ENCODE data around the gene MLC1.
A peak's percentile ranks its signal among the peaks of the same experiment; 100 is the strongest.

MLC1 gene

DNA sequence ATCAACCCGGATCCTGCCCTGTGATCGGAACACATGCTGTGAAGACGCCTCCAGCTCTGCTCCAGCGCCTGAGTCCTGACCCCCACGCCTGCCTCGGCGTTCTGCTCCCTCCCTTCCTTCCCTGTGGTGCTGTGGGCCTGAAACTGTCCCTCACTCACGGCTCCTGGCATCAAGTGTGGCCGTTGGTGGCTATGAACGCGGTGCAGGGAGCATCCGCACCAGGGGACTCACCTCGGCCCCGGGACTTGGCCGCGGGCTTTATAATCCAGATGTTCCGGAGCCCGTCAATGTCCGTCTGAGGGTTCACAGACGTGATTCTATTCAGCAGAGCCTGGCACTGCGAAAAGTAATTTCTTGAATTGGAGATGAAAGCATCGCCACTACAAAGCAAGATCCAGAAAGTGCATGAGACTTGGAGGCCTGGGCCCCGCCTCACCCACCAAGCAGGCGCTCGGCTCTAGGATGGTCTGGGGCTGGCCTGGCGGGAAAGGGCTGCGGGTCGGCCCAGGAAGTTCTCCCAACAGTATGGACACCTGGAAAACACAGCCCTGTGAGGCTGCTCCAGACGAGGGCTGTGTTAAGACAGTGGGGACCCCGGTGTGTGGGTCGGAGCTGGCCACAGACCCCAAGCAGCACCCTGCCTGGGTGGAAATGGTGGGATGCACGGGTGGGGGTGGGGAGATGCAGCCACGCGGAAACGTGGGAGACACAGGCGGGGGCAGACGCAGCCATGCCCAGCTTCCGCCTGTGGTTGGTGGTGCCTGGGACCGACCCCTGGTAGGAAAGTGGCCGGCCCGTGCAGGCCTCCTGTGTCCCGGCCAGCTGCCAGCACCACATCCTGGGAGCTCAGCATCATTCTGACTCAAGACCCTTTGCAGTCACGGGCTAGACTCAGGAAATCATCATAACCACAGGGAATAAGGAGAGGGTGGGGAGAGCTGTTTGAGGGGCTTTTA, 50.8 kb downstream of the MLC1 start:
- DNase-seq: no peak

DNA sequence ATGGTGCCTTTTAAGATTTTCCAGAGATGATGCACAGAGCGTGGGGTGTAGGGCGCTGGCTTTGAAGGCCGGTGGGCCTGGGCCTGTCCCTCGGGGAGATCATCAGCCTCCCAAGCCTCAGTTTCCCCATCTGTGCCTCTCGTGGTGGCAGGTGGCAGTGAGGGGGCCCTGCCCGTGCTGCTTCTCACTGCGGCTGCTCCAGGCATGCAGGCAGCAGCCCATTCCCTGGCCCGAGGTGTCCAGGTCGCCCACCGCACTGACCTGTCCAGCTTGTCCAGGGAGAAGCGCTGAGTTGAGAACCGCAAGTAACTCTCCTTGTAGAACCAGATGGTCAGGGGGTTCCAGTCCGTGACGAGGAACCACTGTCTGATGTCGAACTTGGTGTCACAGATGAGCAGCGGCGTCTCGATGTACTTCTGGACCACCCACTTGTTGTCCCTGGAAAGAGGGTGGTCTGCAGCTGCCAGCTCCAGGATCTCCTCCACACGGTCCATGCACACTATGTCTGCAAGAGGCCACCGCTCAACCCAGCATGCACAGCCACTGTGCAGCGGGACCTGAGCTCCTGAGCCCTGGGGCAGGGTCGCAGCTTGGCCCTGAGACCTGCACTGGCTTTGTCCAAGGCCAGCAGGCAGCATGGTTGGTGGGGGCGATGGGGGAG, 52.2 kb downstream of the MLC1 start:
- no peak for DNase-seq

DNA sequence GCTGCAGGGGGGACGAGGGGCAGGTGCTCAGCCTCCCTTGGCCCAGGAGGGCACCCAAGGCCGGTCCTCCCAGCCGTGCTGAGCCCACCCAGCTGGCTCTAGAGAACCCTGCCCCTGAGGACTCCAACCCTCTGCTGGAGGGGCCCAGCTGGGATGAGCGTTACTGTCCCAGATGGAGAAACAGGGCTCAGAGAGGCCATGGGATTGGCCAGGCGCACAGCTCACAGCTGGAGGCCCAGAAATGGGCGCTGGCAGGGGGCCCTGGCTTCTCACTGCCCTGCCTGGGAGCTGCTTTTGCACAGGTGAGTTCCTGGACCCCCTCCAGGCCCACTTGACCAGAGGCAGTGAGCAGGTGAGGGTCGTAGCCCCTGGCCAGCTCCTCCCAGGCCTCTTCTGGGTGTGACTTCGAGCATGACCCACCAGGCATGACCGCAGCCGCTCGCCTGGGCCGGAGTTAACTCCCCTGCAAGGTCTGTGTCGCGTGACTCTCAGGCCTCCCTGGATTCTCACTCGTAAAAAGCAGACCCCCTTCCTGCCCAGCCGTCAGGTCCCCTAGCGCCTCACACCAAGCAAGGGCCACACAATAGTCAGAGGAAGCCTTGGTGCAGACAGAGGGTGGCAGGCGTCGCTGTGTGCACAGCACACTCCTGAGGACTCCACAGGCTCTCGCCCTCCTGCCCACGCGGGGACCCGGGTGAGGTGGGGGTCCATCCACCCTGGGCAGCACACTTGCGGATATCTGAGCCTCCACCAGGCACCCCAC, 52.9 kb downstream of the MLC1 start:
- no peak for DNase-seq

DNA sequence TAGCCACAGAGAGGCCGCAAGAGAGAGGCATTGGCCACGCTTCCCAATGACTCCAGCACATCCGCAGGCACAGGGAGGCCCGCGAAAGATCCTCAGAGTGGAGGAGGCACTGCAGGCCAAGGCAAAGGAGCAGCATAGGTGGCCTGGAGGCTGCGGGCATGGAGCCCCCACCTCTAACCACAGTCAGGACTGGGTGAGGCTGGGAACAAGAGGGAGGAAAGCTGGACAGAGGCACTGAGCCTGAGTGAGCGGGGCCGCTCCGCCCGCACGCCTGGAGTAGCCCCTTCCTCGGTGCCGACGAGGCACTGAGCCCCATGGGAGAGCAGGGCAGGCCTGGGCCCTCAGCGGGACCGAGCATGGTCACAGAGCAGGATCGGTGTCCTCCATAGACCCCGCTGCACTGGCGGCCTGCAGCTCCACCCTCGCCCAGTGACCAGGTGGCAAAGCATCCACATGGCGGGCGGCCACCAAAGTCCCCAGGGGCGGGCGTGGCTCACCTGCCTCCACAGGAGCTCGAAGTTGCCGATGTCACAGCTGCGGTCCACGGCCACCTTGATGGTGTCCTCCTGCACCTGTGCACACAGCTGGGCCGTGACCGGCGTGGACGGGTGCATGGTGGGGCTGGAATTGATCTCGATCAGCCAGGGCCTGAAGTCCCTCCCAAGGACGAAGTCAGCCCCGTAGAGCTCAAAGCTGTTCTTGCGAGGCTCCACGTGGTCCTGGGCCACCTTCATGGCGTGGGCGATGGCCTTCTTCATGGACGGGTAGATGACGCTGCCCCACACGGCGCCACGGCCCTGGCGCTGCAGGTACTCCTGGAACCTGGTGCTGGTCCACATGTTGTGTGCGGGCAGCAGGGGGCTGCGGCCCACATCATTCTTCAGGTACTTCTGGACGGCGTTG, 53.8 kb downstream of the MLC1 start:
- DNase-seq: no peak

DNA sequence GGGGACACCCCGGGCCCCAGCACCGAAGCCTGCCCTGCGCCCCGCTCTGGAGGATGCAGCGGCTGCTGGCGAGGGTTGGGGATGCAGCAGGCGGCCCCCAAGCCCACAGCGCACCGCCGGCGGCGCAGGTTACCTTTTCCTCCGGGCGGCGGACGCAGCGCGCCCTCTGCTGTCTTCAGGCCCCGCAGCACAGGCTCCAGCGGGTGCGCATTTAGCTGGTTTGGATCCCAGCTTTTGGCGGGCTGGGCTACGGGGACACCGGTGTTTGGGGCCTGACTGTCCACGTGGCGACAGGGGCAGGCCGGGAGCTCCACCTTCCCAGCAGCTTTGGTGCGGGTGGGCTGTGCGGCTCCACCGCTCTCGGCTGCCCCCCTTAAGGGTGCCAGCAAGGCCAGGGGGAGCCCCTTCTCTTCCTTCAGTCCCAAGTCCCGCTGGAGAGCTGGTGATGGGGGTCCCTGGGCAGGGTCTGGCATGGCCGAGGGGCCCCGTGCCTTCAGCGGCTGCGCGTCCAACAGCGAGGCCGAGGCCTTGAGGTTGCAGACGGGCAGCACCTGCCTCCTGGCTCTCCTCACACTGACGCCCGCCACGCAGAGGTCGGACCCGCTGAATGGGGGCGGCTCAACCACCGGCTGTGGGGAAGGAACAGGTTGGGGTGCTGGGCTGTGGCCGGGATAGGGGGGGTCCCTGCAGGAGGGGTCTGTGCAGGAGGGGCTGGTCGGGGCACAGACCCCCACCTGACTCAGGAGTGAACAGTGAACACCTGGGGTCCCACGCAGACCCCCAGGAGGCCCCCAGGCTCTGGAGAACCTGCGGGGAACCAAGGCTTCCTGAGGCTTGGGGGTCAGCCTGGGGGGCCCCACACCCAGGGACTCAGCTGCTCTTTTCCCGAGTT, 54.7 kb downstream of the MLC1 start:
- peak; percentile 56 for DNase-seq

DNA sequence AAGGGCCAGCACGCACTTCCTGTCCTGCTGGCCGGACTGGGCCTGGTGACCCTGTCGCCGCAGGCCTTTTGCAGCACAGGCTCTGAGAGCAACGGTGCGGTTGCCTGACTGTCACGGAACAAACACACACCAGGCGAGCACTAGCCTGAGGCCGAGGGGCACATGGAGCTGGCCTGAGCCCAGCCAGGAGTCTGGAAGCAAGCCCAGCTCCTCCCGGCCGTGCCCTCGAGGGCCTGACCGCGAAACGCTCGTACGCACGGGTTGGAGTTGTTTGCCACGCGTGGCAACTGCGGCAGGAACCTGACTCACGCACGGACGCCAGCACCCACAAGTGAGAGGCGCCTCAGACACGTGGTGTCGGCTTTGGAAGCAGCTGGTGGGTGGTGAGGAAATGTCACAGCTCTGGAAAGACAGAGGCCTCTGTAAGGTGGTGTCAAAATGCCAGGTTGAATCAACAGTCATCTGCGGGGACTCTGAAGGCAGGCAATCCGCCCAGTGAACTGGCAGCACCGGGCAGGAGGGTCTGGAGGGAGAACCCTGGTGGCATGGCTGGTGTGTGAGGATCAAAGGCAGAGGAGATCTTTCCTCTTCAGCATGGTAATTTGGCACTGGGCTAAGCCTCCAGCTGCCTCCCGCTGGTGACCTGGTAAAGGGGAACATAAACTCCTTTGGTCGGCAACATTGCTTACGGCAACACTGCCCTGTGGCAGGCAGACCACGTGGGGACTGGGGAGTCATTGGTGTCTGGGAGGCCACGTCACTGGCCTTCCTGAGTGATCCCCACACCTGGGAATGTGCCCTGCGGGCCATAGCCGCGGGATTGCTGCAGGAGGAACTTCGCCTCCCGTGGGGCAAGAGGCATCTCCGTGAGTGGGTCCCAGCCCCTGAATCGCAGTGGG, 57.3 kb downstream of the MLC1 start:
- DNase-seq: no peak

DNA sequence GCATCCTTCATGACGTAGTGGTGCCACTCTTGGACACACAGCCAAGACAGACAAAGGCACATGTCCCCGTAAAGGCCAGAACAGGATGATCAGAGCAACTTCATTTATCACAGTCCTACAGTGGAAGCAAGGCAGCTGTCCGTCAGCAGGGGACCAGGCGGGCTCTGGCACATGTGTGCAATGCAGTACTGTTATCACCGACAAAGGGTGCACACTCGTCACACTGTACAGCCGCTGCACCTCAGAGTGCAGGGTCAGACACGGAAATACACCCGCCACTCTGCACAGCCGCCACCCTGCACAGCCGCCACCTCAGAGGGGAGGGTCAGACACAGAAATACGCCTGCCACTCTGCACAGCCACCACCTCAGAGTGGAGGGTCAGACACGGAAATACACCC, 59.2 kb downstream of the MLC1 start:
- DNase-seq: no peak

DNA sequence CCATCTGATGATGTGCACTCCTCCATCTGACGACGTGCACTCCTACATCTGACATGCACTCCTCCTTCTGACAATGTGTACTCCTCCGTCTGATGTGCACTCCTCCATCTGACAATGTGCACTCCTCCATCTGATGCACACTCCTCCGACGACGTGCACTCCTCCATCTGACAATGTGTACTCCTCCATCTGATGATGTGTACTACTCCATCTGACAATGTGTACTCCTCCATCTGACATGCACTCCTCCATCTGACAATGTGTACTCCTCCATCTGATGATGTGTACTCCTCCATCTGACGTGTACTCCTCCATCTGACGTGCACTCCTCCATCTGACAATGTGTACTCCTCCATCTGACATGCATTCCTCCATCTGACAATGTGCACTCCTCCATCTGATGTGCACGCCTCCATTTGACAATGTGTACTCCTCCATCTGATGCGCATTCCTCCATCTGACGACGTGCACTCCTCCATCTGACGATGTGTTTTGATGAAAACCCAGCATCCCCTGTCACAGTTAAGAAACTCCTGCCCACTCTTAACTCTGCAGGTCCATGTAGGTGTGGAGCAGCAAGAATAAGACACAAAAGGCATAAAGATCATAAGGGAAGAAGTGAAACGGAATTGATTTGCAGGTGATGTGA, 62.9 kb downstream of the MLC1 start:
- DNase-seq: no peak

DNA sequence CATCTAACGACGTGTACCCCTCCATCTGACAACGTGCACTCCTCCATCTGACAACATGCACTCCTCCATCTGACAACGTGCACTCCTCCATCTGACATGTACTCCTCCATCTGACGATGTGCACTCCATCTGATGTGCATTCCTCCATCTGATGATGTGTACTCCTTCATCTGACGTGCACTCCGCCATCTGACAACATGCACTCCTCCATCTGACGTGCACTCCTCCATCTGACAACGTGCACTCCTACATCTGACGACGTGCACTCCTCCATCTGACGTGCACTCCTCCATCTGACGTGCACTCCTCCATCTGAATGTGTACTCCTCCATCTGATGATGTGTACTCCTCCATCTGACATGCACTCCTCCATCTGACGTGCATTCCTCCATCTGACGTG, 64.6 kb downstream of the MLC1 start:
- DNase-seq: no peak

DNA sequence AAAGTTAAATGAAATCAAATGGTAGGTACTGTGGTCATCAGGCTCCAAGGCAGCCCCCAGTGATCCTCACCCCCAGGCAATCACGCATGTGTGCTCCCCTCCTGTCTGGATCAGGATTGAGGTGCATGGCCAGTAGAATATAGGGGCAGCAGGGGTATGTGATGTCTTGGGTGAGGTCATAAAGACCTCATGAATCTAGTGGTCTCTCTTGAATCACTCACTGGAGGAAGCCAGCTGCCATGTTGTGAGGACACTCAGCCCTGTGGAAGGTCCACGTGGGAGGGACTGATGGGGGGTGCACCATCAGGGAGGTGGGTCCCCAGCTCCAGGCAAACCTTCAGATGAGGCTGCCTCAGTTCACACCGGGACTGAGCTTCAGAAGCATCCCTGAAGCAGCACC, 65.9 kb downstream of the MLC1 start:
- DNase-seq: no peak

DNA sequence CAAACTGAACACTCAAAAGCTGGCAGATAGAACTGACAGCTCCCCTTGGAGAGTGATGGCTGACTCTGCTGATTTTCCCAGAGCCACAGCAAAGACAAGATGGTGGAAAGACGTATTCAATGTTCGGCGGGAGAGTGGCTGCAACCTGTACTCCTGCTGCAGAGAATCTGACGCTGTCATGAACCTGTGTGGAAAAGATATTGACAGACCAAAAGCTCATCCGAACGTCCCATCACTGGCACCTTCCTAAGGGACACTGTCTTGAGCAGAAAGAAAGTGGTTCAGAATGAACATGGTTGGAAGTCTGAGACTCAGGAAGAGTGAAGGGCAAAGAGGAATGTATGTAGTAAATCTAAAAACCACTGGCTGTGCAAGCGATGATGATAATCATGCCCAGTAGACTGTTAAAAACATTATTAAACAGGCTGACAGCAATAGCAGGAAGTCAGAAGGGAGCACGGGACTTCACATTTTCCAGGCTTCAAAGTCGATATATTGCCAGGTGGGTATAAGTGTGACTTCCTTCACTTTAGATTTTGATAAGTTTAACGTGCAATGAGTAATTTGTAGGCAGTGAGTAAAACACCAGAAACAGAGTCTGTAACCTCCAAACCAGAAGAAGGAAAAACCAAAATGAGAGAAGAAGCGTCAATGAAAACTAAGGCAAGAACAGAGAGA, 66.5 kb downstream of the MLC1 start:
- DNase-seq: no peak

DNA sequence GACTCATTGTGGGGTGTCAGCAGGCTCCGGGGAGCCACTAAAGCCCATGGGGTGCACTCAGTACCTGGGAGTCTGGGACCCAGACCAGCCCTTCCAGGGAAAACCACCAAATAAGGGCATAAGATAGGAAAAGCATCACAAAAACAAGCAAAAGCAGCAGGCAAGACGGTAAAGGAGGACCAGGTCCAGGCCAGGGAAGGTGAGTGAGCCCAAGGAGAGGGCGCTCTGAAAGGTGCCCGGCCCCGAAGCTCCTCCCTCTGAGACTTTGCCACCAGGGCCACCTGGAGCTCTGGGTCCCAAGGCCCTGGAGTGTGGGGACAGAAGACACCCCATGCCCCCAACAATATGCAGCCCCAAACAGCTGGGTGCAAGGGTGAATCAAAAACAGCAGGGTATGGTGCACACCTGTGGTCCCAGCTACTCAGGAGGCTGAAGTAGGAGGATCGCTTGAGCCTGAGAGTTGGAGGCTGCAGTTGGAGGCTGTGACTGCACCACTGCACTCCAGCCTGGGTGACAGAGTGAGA, 67.5 kb downstream of the MLC1 start:
- DNase-seq: no peak

DNA sequence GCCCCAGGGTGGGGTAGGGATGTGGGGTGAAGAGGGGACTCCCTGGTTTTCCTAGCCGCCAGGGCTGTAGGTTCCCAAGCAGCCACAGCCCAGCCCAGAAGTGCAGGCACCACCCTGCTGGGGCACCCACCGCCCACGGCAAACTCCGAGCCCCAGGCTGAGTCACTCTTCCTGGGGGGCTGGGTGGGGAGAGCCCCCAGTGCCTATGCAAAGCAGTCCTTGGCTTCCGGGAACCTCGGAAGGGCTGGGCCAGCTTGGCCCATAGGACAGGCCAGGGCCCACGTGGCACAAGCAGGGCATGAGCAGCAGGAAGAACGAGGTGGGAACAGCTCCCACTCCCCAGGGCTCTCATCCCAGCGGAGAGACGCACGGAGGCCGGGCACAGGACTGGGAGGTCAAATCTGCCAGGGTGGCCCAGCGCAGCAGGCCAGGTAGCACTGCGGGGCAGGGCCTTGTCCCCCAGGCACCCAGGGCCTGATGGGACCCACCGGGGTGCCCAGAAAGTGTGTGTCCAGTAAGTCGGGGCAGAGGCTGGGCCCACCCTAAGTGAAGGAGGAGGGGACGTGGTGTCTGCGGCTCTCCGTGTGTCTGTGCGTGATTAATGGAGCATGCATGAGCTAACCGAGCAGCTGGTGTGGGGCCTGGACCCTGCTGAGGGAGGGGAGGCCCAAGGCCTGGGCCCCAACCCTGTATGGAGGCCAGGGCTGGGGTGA, 68.1 kb downstream of the MLC1 start:
- peak; percentile 35 for DNase-seq

DNA sequence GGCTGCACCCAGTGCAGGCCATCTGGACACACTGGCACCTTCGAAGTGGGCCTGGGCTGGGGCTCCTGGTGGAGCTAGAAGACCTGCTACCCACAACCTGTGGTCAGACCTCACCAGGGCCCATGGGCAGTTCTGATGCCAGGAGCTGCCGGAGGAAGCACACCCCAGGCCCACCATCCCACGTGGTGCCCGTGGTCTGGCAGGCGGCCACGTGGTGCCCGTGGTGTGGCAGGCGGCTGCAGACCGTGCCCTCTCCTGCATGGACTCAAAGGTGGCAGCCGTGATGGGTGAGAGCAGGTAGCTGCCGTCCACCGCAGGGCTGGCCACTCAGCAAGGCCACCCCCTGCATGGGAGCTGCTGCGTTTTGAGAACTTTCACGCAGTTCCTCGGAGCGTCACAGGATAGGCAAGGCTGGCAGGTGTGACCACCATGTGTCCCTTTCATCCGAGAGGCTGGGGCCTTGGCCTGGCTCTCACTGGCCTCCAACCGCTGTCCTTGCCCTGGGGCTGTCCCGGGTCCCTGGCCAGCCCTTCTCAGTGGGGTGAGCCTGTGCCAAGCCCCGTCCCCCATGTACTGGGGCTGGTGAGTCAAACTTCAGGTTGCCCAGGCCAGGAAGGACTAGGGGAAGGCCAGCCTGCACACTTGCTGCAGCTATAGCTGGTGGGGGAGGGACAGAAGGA, 68.8 kb downstream of the MLC1 start:
- DNase-seq: no peak

DNA sequence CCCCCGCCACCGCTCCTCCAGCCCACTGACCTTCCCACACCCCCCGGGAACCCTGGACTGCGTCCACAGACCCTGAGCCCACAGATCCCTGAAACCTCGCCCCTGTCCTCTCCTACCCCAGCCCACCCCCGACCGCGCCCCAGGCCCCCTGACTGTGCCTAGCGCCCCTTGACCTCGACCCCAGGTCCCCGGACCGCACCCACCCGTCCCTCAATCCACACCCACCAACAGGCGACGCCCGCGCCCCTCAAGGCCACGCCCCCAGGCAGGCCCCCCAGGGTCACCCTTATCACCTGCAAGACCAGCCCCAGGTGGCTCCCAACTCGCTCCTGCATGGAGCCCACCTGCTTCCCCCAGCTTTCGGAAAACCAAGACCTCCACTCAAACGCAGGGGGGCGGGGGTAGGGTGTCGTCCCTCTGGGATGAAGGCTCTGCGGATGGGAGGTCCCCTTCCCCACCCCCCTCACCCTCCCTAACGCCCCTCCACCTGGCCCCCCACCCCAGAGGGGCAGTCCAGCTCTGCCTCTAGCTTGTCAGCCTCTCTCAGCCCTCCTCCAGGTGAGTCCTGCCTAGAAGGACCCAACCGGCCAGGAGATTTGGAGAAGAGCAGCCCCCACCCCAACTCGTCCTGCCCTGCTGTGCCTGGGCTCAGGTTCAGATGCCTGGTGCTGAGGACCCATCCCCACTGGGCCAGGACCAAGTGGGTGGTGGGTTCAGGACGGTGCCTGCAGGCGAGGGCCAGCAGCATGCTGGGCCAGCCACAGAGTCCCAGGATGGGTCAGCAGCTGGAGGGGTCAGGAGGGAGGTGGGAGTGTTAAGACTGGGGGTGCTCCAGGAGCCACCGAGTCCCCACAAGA, 69.5 kb downstream of the MLC1 start:
- DNase-seq: no peak

DNA sequence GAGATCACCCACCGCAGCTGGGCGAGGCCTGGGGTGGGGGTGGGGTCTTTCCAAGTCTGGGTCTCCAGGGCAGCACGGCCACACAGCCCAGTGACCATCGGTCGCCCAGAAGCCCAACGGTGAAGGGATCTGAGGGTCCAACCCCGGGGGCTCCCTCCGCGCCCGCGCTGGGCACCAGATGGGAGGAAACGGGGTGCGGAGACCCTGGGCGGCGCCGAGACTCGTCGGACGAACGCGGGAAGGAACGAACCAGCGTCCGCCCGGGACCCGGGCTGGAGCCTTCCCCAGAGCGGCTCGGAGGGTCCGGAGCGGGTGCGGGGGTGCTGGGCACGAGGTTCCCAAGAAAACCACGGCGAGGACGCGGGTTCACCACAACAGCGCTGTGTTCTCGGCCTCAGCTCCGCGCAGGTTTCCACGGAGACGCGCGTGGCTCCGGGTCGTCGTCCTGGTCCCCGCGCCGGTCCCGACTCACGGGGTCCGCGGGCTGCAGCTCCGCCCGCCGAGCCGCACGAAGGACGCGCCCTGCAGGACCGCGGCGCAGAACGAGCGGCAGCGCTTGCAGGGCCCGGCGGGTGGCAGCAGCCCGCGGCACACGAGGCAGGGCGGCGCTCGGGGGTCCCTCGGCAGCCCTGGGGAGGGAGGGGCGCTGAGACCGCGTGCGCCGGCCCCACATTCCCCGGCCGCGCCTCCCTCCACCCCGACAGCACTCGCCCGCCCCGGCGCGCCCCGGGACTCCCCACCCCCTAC, 70.4 kb downstream of the MLC1 start:
- no peak for DNase-seq
